H54 (cell line): ENCODE results near the gene MYADML2.

ENCODE experiments used
- DNase-seq: peaks from one replicate; pipeline ENCODE4 v3.0.0; 2011; ENCODE audit warnings: low spot score, mixed read lengths; ENCODE audit not compliant: insufficient read length
- FAIRE-seq: peaks from 3 replicates; lab custom pipeline; 2011; peaks lifted over from hg19 to GRCh38; lab: Jason Lieb, UNC
- POLR2A ChIP-seq: IDR thresholded peaks from 2 replicates; pipeline ENCODE4 v1.6.1; 2011; ENCODE audit warnings: low read depth, mild to moderate bottlenecking, low read length

MYADML2 gene

GRCh38 chr17:81914103-81914850 is 32.8 kb downstream of the MYADML2 start:
- no peak for TF ChIP-seq POLR2A
- DNase-seq (no peak), FAIRE-seq (no peak)

GRCh38 chr17:81913394-81914102 is 33.5 kb downstream of the MYADML2 start:
- FAIRE-seq (no peak), DNase-seq (no peak)
- no peak for TF ChIP-seq POLR2A

DNA sequence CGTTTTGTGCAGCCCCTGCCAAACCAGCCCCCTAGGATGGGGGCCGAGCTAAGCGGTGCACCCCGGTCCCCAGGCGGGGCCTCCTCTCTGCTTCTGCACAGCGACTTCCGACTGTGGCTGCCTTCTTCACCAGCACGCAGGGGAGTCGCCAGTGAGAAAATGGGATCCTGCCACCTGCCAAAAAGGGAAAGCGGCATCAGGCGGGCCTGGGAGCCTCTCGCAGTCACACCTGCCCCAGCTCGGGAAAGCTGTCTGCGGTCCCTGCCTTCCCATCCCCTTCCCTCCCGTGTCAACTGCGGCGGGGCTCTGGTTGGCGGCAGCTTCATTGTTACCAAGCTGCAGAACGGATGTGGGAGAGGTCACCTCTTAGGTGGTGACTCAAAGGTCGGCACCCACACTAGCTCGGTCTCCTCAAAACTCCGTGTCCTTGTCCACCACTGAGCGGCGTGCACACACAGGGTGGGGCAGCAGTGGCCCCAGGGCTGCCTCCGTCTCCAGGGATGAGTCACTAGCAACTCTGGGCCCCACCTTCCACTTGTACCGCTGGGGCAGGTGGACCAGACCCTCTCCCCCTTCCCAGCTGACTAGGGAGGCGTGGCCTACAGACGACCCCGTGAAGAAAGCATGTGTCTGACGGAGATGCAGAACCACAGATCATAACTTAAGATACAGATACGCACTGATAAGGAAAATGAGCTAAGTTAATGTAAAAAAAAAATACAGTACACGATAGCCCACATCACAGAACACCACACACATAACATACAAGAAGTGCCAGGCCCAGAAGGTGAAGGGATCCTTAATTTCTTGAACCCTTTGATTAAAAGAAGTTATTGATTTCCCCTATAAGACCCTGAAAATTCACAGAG is 34.4 kb downstream of the MYADML2 start:
- TF ChIP-seq POLR2A = no peak
- DNase-seq (peak; percentile 95), FAIRE-seq (no peak)

- no peak for FAIRE-seq
- DNase-seq = no peak
- no peak for TF ChIP-seq POLR2A
Measured at GRCh38 chr17:81911969-81912368, 35.1 kb downstream of the MYADML2 start.

DNA sequence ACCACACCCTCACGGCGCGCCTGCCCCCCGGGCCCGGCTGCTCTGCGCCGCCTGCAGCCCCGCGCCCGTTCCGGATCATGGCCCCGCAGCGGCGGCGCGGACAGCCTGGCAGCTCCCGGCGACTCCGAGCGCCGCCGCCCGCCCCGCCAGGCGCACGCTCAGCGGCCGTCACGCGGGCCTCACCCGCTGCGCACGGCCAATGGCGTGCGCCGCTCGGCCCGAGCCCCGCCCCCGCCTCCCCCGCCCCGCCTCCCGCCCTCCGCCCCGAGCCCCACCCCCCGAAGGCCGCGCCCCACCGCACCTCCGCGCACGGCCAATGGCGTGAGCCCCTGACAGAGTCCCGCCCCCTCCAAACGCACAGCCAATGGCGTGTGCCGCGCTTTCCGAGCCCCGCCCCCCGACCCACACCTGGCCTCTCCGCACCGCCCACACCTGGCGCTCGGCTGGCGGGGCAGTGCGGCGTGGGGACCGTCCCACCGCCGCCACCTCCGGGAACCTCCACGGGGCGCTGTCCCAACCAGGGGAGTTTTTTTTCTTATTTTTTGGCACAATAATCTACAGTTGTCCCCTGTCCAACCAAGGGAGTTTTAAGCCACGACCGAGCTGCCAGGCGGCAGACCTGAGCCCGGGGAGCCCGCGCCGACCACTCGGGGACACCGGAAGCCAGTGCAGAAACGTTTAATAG is 35.6 kb downstream of the MYADML2 start, which contains the start of gene PCYT2:
PCYT2 (minus strand) TSS at position 123 of the 685 bp plus-strand sequence; CDS start at position 79, 44 bp downstream.
- no peak for FAIRE-seq
- TF ChIP-seq POLR2A = peak; percentile 73; the same call in 1 of the 2 replicates
- peak; percentile 94 for DNase-seq

DNA sequence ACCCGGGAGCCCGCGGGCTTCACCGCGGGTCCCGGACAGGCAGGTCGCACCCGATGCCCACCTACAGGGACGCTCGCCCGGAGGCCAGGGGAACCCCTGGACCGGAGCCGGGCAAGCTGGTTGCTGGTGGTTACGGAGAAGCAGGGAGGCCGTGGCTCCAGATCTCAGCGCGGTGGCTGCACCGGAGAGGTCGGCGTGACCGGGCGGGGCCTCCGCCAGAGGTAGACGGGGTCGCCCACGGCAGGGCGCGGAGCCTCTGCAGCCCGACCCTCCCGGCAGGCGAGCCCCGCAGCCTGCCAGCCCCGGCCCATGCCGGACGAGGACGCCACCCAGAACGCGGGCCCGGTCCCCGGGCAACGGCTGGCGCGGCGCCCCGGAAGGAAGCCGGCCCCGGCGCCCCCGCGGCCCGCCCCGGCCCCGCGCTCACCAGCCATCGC is 36.2 kb downstream of the MYADML2 start:
- no peak for FAIRE-seq
- DNase-seq = peak; percentile 51
- no peak for TF ChIP-seq POLR2A

DNA sequence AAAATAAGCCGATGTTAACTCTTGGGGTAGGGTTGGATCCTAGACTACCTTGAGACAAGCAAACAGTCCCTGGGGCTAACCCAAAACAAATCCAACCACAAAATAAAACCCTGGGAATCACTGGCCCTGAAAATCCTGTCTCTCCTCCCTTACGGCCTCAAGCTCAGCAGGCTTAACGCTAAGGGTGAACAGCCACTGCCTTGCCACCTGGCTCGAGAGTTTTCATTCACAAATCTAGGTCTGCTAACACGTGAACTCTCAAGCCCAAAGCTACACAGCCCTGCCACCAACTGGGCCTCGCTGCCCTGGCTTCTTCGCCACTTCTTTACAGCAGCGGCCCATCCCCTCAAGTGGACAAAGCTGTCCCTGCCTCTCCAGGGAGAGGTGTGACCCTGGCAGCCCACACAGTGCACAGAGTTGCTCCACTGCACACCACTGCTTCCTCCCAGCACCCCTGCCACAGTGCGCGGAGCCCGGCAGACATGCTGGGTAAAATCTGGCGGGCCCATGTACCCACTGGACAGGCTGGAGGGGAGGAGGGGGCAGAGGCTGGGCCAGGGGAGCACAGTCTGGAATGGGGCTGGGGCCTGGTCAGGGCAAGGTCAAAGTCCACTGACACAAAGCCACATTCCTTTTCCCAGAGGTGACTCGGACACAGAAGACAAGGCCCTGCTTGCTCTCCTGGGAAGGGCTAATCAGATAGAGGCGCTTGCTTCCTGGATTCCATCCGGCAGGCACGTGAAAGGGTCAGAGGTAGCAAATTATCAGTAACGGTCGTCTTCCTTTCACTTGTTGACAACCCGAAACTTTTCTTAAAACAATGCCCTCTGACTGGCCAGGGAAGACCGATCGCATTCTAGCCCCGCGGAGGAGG is 36.8 kb downstream of the MYADML2 start:
- peak; percentile 54 for DNase-seq

DNA sequence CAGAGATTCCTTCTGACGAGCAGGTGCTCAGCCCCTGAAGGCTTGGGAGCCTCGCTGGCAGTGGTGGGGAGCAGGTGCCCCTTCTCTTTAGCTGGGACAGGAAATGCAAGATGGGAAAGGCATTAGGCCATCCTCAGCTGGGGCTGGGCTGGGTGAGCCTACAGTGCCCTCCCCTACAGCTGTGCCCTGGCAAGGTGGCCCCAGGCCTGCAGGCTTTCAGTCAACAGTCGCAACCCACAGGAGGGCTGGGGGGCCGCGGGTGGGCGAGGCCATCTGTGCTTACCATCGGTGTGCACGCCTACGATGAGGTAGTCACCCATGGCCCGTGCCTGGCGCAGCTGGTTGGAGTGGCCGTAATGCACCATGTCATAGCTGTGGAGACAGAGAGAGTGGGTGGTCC is 37.8 kb downstream of the MYADML2 start:
- no peak for DNase-seq
- no peak for TF ChIP-seq POLR2A
- no peak for FAIRE-seq

More for the DNA sequence above, 36.8 kb downstream of the MYADML2 start:
- TF ChIP-seq POLR2A = no peak
- no peak for FAIRE-seq

DNA sequence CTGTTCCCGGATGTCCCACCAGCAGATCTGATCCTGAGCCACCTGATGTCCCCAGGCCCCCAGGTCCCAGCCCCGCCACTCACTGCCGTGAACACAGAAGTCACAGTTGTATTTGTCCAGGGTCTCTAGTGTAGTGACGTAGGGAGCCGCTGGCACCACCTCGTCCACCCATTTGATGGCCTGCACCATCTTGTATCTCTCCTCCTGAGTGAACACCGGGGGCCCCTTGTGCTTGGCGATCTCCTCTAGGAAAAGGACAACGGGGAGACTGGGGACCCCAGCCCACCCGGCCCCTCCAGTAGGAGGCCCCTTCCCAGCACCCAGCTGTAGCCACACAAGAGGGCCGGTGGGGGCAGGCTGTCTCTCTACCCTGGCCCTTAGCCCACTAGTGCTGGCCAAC is 38.2 kb downstream of the MYADML2 start:
- TF ChIP-seq POLR2A = no peak
- DNase-seq (no peak), FAIRE-seq (no peak)

DNA sequence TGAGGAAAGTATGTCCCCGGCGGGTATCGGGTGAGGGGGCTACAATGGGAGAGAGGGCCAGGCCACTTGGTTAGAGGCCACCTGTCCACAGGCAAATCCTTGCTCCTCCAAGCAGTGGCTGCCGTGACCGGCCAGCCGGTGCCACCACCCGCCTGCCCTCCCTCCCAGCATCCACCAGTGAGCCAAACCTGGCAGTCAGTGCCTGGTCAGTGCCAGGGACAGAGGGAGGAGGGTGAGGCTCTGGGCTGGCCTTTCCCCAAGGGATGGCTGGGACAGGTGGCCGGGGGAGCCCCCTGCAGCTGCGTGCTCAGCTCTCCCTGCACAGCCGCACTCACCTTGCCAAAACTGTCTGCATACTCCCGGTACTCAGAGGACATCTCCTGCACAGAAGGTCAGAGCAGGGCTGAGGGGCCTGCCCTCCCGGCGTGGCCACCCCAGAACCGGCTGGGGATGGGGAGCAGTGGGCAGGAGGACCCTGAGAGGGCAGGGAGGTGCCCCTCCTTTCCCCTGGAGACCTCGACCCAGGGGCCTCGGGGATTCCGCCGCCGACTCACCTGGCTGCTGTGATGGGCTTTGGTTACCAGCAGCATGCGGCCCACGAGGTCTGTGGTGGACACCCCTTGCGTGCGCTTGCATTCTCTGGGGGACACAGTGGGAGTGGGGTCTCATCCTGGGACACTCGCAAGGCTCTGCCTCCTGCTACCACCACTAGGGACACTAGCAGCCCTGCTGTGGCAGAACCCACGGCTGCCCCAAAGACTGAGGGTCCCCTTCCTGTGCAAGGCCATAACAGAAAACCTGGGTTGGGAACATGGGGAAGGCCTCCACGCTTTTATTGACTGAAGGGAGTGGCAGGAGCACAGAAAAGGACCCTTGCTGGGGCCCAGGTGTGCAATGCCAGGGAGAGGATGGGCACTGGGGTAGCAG is 39.6 kb downstream of the MYADML2 start:
- DNase-seq (no peak), FAIRE-seq (no peak)
- TF ChIP-seq POLR2A = 0 out of 2 replicates have a peak, but pooled peaks have one; percentile 9
